CD4-positive, CD25-positive, alpha-beta regulatory T cell (primary cell): ENCODE results near the gene EXOG. TPM values are rescaled to one million over a fixed set of nuclear protein-coding genes. Genes with fewer than 3 reads are reported as not detected.

Experiments used
- ATAC-seq, 2 donors: fragments of 150-1000 bp; cut with Tn5 transposase; one replicate each; pipeline ENCODE4 v1.10.0; 2021; ENCODE audit warnings: low read depth in 2 of 2, moderate number of reproducible peaks in 2 of 2, moderate library complexity in 1 of 2
- DNase-seq, 3 donors: peaks; one replicate each; pipeline versions ENCODE4 v3.0.0 to v3.0.0-alpha.2; 2012 to 2022; ENCODE audit warnings: mixed read lengths in 1 of 3
- H3K27ac ChIP-seq: one replicate; pipeline ENCODE4 v1.7.0; 2013; ENCODE audit warnings: mild to moderate bottlenecking, low read length; ENCODE audit not compliant: insufficient read depth, poor library complexity, severe bottlenecking
- H3K27me3 ChIP-seq: one replicate; pipeline ENCODE4 v1.7.0; 2013; ENCODE audit warnings: low read length; ENCODE audit not compliant: control insufficient read depth, insufficient read depth
- H3K36me3 ChIP-seq: one replicate; pipeline ENCODE4 v1.7.0; 2013; ENCODE audit warnings: mild to moderate bottlenecking, low read length, moderate library complexity; ENCODE audit not compliant: control insufficient read depth, insufficient read depth
- H3K4me1 ChIP-seq: 2 replicates; pipeline ENCODE4 v1.7.0; 2013; ENCODE audit warnings: mild to moderate bottlenecking, low read length; ENCODE audit not compliant: insufficient read depth, control insufficient read depth, poor library complexity, severe bottlenecking
- H3K4me3 ChIP-seq: one replicate; pipeline ENCODE4 v1.7.0; 2013; ENCODE audit warnings: low read depth, mild to moderate bottlenecking, low read length, moderate library complexity
- H3K9me3 ChIP-seq, 2 experiments: 1 replicate in 1 of 2; 2 replicates in 1 of 2; pipeline ENCODE4 v1.7.0; 2013; ENCODE audit warnings: low read length in 2 of 2, mild to moderate bottlenecking in 1 of 2, moderate library complexity in 1 of 2; ENCODE audit not compliant: control insufficient read depth in 2 of 2
- H3K27ac Mint-ChIP-seq, 3 donors: one replicate each; pipeline ENCODE4 v1.8.0; 2020 to 2022; ENCODE audit warnings: mild to moderate bottlenecking in 3 of 3, mixed read lengths in 3 of 3, moderate library complexity in 2 of 3
- H3K27me3 Mint-ChIP-seq: one replicate; pipeline ENCODE4 v1.8.0; 2022; ENCODE audit warnings: mild to moderate bottlenecking, mixed read lengths
- H3K36me3 Mint-ChIP-seq: one replicate; pipeline ENCODE4 v1.8.0; 2020; ENCODE audit warnings: mixed read lengths
- H3K4me1 Mint-ChIP-seq, 4 donors: one replicate each; pipeline ENCODE4 v1.8.0; 2020 to 2022; ENCODE audit warnings: mixed read lengths in 4 of 4, mild to moderate bottlenecking in 1 of 4
- H3K4me3 Mint-ChIP-seq, 4 donors: one replicate each; pipeline ENCODE4 v1.8.0; 2020 to 2022; ENCODE audit warnings: mild to moderate bottlenecking in 4 of 4, mixed read lengths in 4 of 4, moderate library complexity in 3 of 4
- H3K9me3 Mint-ChIP-seq, 7 donors: one replicate each; pipeline ENCODE4 v1.8.0; 2020 to 2022; ENCODE audit warnings: mixed read lengths in 7 of 7, mild to moderate bottlenecking in 3 of 7, moderate library complexity in 2 of 7
- polyA plus RNA-seq, 4 donors: library from polyadenylated mRNA; unstranded; fragments of 300-500 nt; fragmentation: Illumina TruSeq; gene quantifications; one replicate each; pipeline ENCODE4 v1.2.3, GENCODE V29; 2021
- total RNA-seq: library from RNA; stranded (reverse); gene quantifications from one replicate; pipeline ENCODE4 v1.2.3, GENCODE V29; 2022

The EXOG gene
- total and polyA plus RNA-seq, 5 donors from 2014 or later: 5.9 to 26.0 (median 9.5) TPM

DNA sequence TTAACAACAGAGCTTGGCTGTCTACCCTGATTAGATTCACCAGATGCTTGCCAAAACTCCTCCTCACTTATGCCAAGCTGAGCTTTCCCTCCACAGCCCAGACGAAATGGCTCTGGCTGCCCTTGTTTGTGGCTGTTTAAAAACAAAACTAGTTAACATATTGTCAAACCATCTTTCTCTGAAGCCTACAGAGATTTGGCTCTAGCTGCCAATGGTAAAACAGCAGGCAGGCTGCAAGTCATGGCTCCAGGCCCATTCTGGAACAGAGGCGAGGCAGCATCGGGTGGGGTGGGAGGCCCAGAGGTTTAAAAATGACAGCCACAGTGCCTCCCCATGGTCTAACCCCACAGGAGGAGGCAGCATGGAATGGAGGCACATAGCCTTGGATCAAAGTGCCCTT, 77.4 kb downstream of the EXOG start:
- H3K9me3 ChIP-seq: no peaks in the 10 kb centered on the region
- H3K27ac Mint-ChIP-seq: no peak overlapping the region
- H3K36me3 ChIP-seq: no peaks in the 10 kb centered on the region
- no peak overlapping the region for H3K27ac ChIP-seq
- H3K27me3 ChIP-seq: no peaks in the 10 kb centered on the region
- H3K9me3 Mint-ChIP-seq: peaks cover 0 to 1% (median 0%) of the 10 kb centered on the region in 7 donors
- H3K4me3 Mint-ChIP-seq: no peak overlapping the region
- H3K36me3 Mint-ChIP-seq: no peaks in the 10 kb centered on the region
- no peak overlapping the region for H3K4me3 ChIP-seq
- H3K4me1 Mint-ChIP-seq: no peaks in the 10 kb centered on the region
- no peaks in the 10 kb centered on the region for H3K4me1 ChIP-seq
- DNase-seq: no peak
- no peak for ATAC-seq
- H3K27me3 Mint-ChIP-seq: peaks cover 4% of the 10 kb centered on the region

DNA sequence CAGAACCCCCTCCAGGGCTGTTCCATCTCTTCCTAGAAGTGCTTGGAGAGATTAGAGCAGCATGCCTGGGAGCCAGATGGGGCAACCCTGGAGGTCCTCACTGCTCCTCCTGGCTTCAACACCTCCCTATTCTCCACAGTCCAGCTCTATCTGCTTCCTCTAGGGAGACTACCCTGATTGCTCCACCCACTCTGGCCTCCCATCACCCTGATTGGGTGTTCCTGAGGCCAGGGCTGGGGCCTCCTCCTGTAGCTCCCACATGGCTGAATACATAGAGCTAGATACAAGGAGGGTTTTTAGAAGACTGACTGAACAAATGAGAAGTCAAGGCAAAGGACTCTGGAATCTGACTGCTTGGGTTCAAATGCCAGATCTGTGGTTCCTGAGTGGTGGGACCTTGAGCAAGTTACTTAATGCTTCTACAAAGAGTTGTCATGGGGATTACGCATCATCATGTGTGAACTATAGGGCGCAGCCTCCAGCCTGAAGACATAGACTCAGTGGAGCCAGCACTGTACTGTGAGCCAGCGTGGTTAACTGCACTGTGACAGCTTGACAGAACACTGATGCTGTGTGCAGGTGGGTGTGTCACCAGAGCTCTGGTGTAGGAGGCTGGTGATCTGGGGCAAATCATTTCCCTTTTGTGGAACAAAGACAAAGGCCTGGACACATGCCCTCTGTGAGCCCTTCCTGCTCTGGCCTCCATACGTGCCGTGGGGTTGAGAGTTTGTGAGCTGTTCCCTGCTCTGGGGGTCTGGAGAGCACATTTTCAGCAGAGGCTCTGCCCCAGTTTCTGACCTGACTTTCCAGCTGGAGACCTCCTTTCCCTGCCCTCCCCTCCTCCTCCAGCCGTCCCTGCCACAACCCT, 78.5 kb downstream of the EXOG start:
- no peaks in the 10 kb centered on the region for H3K27me3 ChIP-seq
- no peaks in the 10 kb centered on the region for H3K36me3 ChIP-seq
- Mint-ChIP-seq H3K9me3 (peaks cover 0 to 1% (median 0%) of the 10 kb centered on the region in 7 donors), H3K27me3 (peaks cover 4% of the 10 kb centered on the region), H3K4me1 (no peaks in the 10 kb centered on the region), H3K4me3 (no peak overlapping the region), H3K36me3 (no peaks in the 10 kb centered on the region), H3K27ac (peak overlapping the region in 1 of 3 donors; percentile 8)
- no peaks in the 10 kb centered on the region for H3K9me3 ChIP-seq
- DNase-seq (no peak), ATAC-seq (no peak)
- no peak overlapping the region for H3K4me3 ChIP-seq
- no peaks in the 10 kb centered on the region for H3K4me1 ChIP-seq
- no peak overlapping the region for H3K27ac ChIP-seq

DNA sequence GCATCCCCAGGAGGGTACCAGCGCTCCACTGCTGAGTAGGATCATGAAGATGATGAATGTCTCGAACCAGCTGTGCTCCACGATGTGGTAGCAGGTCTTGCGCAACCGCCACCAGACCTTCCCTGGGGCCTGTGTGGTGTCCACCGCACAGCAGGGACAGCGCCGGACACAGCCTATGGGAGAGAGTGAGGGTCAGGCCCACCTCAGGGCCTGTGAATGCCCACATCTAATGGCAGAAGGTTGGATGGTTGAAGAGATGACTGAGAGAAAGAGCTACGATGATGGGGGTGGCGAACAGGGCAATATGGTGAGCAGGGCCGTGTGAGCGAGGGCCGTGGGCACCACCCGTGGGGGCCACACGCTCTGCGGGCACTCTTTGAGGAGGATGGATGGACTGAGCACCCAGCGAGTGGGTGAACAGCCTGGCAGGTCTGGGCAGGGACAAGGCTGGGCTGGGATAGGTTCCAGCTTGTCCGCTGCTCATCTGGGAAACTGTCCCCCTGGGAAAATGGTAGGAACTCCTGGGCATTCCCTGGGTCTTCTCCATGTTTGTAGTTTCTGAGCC, 79.2 kb downstream of the EXOG start:
- no peaks in the 10 kb centered on the region for H3K4me1 Mint-ChIP-seq
- Histone ChIP-seq H3K27ac (no peak overlapping the region), H3K9me3 (no peaks in the 10 kb centered on the region), H3K36me3 (no peaks in the 10 kb centered on the region), H3K4me3 (no peak overlapping the region), H3K27me3 (no peaks in the 10 kb centered on the region), H3K4me1 (no peaks in the 10 kb centered on the region)
- DNase-seq (no peak), ATAC-seq (no peak)
- H3K27ac Mint-ChIP-seq: no peak overlapping the region
- peaks cover 4% of the 10 kb centered on the region for H3K27me3 Mint-ChIP-seq
- no peaks in the 10 kb centered on the region for H3K36me3 Mint-ChIP-seq
- no peak overlapping the region for H3K4me3 Mint-ChIP-seq
- H3K9me3 Mint-ChIP-seq: peaks cover 0 to 1% (median 0%) of the 10 kb centered on the region in 7 donors

Other genes with a start within 250 kb of the EXOG start
- gene SLC22A13, start 230.5 kb upstream of the EXOG start, total RNA-seq: 0.76 TPM
- gene SLC22A13, start 230.5 kb upstream of the EXOG start, polyA plus RNA-seq: under 1 TPM in 2 of 4 donors, not detected in 2; 0.22 to 0.40 TPM
- gene SLC22A14, start 214.0 kb upstream of the EXOG start, total RNA-seq: not detected
- not detected for gene SLC22A14, start 214.0 kb upstream of the EXOG start, polyA plus RNA-seq
- gene XYLB, start 149.6 kb upstream of the EXOG start, total RNA-seq: 5.6 TPM
- gene XYLB, start 149.6 kb upstream of the EXOG start, polyA plus RNA-seq: 1 to 10 TPM in 3 of 4 donors, under 1 TPM in 1; 0.72 to 3.0 (median 1.7) TPM
- 12.7 TPM for gene ACVR2B, start 42.5 kb upstream of the EXOG start, total RNA-seq
- 1 to 10 TPM in 2 of 4 donors, under 1 TPM in 2; 0.14 to 2.4 (median 1.0) TPM for gene ACVR2B, start 42.5 kb upstream of the EXOG start, polyA plus RNA-seq
- gene SCN5A, start 153.3 kb downstream of the EXOG start, total RNA-seq: not detected
- not detected for gene SCN5A, start 153.3 kb downstream of the EXOG start, polyA plus RNA-seq